HepG2 (cell line): Measurements from ENCODE around the gene CLIC3. TPM values are rescaled to one million over a fixed set of nuclear protein-coding genes. Genes with fewer than 3 reads are reported as not detected.
A peak's percentile ranks its signal among the peaks of the same experiment; 100 is the strongest.

Experiments used
- ATAC-seq: fragments of 200-7000 bp; cut with Tn5 transposase; 3 replicates; pipeline ENCODE4 v1.9.1; 2020; ENCODE audit warnings: mild to moderate bottlenecking, moderate library complexity
- BruUV-seq: library from RNA; stranded (reverse); fragments of 400-500 nt; replicated peaks from 2 replicates; lab custom pipeline; 2021; lab: Mats Ljungman, UMichigan
- CTCF ChIA-PET: fragments of 300-600 bp; formaldehyde crosslinking; extraction: SDS; loops from one replicate; lab custom pipeline; 2021; ENCODE audit warnings: low total read pairs, inconsistent platforms, low intra/inter-chr PET ratio; lab: Yijun Ruan, JAX
- POLR2A ChIA-PET: fragments of 350-600 bp; sonication (Branson Sonifier 250); formaldehyde crosslinking; loops from one replicate; lab custom pipeline; 2020; ENCODE audit warnings: antibody characterized with exemption, inconsistent platforms; lab: Yijun Ruan, JAX
- DNase-seq: peaks from one replicate; pipeline ENCODE4 v3.0.0-alpha.2; 2015; ENCODE audit warnings: low spot score
- FAIRE-seq: peaks from 3 replicates; lab custom pipeline; 2011; peaks lifted over from hg19 to GRCh38; lab: Jason Lieb, UNC
- H2AFZ ChIP-seq: one replicate; pipeline ENCODE4 v1.6.1; 2011; ENCODE audit warnings: low read length, inconsistent platforms
- H3K27ac ChIP-seq: fragments of 300-600 bp; 3 replicates; pipeline ENCODE4 v1.8.0; 2011; ENCODE audit warnings: mixed run types, mild to moderate bottlenecking, mixed read lengths, low read length, inconsistent platforms; ENCODE audit not compliant: insufficient read depth; ENCODE audit errors: extremely low read length
- H3K27me3 ChIP-seq, 2 experiments: fragments of 200-600 bp in 1 of 2; 2 replicates in 1 of 2; 3 replicates in 1 of 2; pipeline versions ENCODE4 v1.6.0 to v1.8.0; 2011; ENCODE audit warnings: low read length in 2 of 2, mild to moderate bottlenecking in 2 of 2, moderate library complexity in 2 of 2, inconsistent platforms in 1 of 2; ENCODE audit not compliant: insufficient read depth in 2 of 2, control insufficient read depth in 1 of 2
- H3K36me3 ChIP-seq, 2 experiments: fragments of 200-600 bp in 1 of 2; replicated peaks in 1 of 2; 2 replicates in 1 of 2; 3 replicates in 1 of 2; pipeline versions ENCODE4 v1.5.1 to v1.8.0; 2011; ENCODE audit warnings: low read length in 2 of 2, inconsistent platforms in 1 of 2; ENCODE audit not compliant: insufficient read depth in 2 of 2, control insufficient read depth in 1 of 2
- H3K4me1 ChIP-seq: 2 replicates; pipeline ENCODE4 v1.5.1; 2012; ENCODE audit warnings: low read length, inconsistent platforms; ENCODE audit not compliant: insufficient read depth
- H3K4me2 ChIP-seq: 2 replicates; pipeline ENCODE4 v1.6.0; 2011; ENCODE audit warnings: low read depth, low read length, inconsistent platforms
- H3K4me3 ChIP-seq, 3 experiments: fragments of 200-600 bp in 1 of 3; sonication (generic), shearing (Covaris generic) in 1 of 3; replicated peaks in 1 of 3; 2 replicates each; pipeline ENCODE4 v1.5.1; 2011 to 2016; ENCODE audit warnings: low read length in 3 of 3, inconsistent platforms in 2 of 3, low read depth in 2 of 3, mild to moderate bottlenecking in 2 of 3, control low read depth in 1 of 3, mixed read lengths in 1 of 3; ENCODE audit not compliant: insufficient read depth in 1 of 3
- H3K79me2 ChIP-seq: one replicate; pipeline ENCODE4 v1.6.1; 2011; ENCODE audit warnings: low read length, inconsistent platforms; ENCODE audit not compliant: insufficient read depth
- H3K9ac ChIP-seq: 2 replicates; pipeline ENCODE4 v1.6.0; 2011; ENCODE audit warnings: mild to moderate bottlenecking, low read depth, low read length, inconsistent platforms; ENCODE audit not compliant: insufficient read depth
- H3K9me3 ChIP-seq: 2 replicates; pipeline ENCODE4 v1.5.1; 2012; ENCODE audit warnings: mild to moderate bottlenecking, low read length
- H4K20me1 ChIP-seq: 2 replicates; pipeline ENCODE4 v1.6.0; 2011; ENCODE audit warnings: inconsistent platforms, mild to moderate bottlenecking, low read length, moderate library complexity; ENCODE audit not compliant: insufficient read depth
- ELF4 ChIP-seq: sonication (generic); formaldehyde crosslinking; IDR thresholded peaks from 2 replicates; pipeline ENCODE4 v1.5.0; 2020; ENCODE audit warnings: missing genetic modification reagents, mild to moderate bottlenecking, moderate library complexity, borderline replicate concordance
- KDM5B ChIP-seq: sonication (generic); formaldehyde crosslinking; IDR thresholded peaks from 2 replicates; pipeline ENCODE4 v1.4.0; 2020; ENCODE audit warnings: missing genetic modification reagents, mild to moderate bottlenecking, borderline replicate concordance
- PAXIP1 ChIP-seq: sonication (generic); formaldehyde crosslinking; conservative IDR thresholded peaks from 2 replicates; pipeline ENCODE4 v1.4.0; 2020; ENCODE audit warnings: mild to moderate bottlenecking, missing genetic modification reagents, moderate library complexity
- ZNF3 ChIP-seq: IDR thresholded peaks from 2 replicates; pipeline ENCODE4 v1.7.0; 2017; ENCODE audit warnings: inconsistent platforms
- ZNF672 ChIP-seq: sonication (generic); formaldehyde crosslinking; IDR thresholded peaks from 2 replicates; pipeline ENCODE4 v1.8.1; 2022; ENCODE audit warnings: missing genetic modification reagents
- ZNF839 ChIP-seq: sonication (generic); formaldehyde crosslinking; IDR thresholded peaks from 2 replicates; pipeline ENCODE4 v1.4.0; 2020; ENCODE audit warnings: missing genetic modification reagents, mild to moderate bottlenecking, borderline replicate concordance
- ZNF883 ChIP-seq: sonication (generic); formaldehyde crosslinking; IDR thresholded peaks from 2 replicates; pipeline ENCODE4 v1.5.1; 2020; ENCODE audit warnings: mild to moderate bottlenecking, missing genetic modification reagents; ENCODE audit errors: not compliant biosample characterization
- WGBS: methylation state at CpG from one replicate; pipeline ENCODE4 v1.1.6; 2017; ENCODE audit warnings: low lambda C conversion rate; 5-methylcytosine and 5-hydroxymethylcytosine counted together
- in situ Hi-C: cut with HindIII; loops from 2 replicates; pipeline ENCODE4 v1.10.0; 2017; ENCODE audit warnings: low pct_unique_long_range_greater_than_20kb; ENCODE audit not compliant: extremely low pct_ligation_motif_present
- intact Hi-C: fragments of 100-400 bp; cut with micrococcal nuclease; formaldehyde crosslinking; loops from one replicate; pipeline ENCODE4 v1.10.0; 2022; ENCODE audit not compliant: unreplicated experiment
- polyA plus RNA-seq, 8 experiments: library from polyadenylated mRNA; depleted of rRNA in 3 of 8; stranded (reverse) in 7 of 8; unstranded in 1 of 8; fragments of >200 nt; fragmentation: Illumina TruSeq in 4 of 8; extraction: Trizol in 4 of 8; gene quantifications; 2 replicates each; pipeline versions ENCODE4 v1.2.1 to v1.2.3, GENCODE V29; 2011 to 2016; ENCODE audit warnings: low read depth in 4 of 8, missing spikeins in 1 of 8, mixed read lengths in 1 of 8; ENCODE audit not compliant: insufficient read depth in 1 of 8
- total RNA-seq, 5 experiments: library from RNA; depleted of rRNA; stranded (reverse); fragments of >200 nt; fragmentation: Illumina TruSeq; extraction: Trizol; gene quantifications; 2 replicates each; pipeline ENCODE4 v1.2.3, GENCODE V29; 2016; ENCODE audit warnings: low read depth in 1 of 5
- TF ChIP-seq, protein P1 (sequence below): sonication (generic); formaldehyde crosslinking; IDR thresholded peaks from 2 replicates; pipeline ENCODE4 v1.4.0; 2020; ENCODE audit warnings: missing genetic modification reagents, borderline replicate concordance
- TF ChIP-seq, protein P2 (sequence below): sonication (generic); formaldehyde crosslinking; IDR thresholded peaks from 2 replicates; pipeline ENCODE4 v1.5.0; 2020; ENCODE audit warnings: mild to moderate bottlenecking, missing genetic modification reagents, moderate library complexity

CLIC3 gene
- total and polyA plus RNA-seq, 2 of the 13 experiments (the other 11 are each of a cell fraction or from before 2014, with no cell fraction given), result 0.51 to 1.5 TPM

DNA sequence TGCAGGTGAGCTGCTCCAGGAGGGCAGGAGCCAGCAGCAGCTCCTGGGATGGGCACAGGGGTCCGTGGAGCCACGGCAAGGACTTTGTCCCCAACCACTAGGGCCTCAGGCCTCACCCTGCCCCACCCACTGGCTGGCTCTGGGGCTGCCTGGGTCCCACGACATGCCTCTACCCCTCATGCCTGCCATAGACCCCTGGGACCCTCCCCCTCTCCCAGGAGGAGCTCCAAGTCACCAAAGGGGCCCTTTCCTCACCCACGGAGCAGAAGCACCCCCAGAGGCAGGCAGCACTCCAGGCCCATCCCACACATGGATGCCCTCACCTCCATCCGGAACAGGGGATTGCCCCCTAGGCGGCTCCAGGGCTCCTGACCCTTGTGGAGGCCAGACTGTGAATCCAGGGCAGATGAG, 25.2 kb upstream of the CLIC3 start:
- Histone ChIP-seq H3K36me3 (no peaks in the 10 kb centered on the region), H3K27me3 (no peaks in the 10 kb centered on the region), H3K9ac (no peak overlapping the region), H3K27ac (peak overlapping the region; percentile 33), H3K4me2 (0 out of 2 replicates have a peak overlapping the region, but pooled peaks have one; percentile 29), H3K79me2 (no peaks in the 10 kb centered on the region), H2AFZ (no peak overlapping the region), H3K4me1 (peaks cover 50% of the 10 kb centered on the region), H4K20me1 (no peaks in the 10 kb centered on the region), H3K4me3 (no peak overlapping the region), H3K9me3 (no peaks in the 10 kb centered on the region)
- POLR2A ChIA-PET, result interaction anchor here (0.6 to 1.7 kb wide), 7 partner anchors 20 to 222 kb away, joined by 3 to 6 read pairs (median 5); partner anchors contain the start of genes CLIC3 and PAXX
- in situ Hi-C loops (no loop called here), intact Hi-C loops (no loop called here)
- CTCF ChIA-PET, result no interaction called here
- TF ChIP-seq ZNF672 (CRISPR knock-in tag) (0 out of 2 replicates have a peak, but pooled peaks have one; percentile 46), PAXIP1 (0 out of 2 replicates have a peak, but pooled peaks have one; percentile 6), ZNF883 (CRISPR knock-in tag) (peak; percentile 49), ELF4 (CRISPR knock-in tag) (no peak), ZNF3 (CRISPR knock-in tag) (no peak), ZNF839 (CRISPR knock-in tag) (0 out of 2 replicates have a peak, but pooled peaks have one; percentile 31), KDM5B (CRISPR knock-in tag) (0 out of 2 replicates have a peak, but pooled peaks have one; percentile 28)
- TF ChIP-seq, protein P1, sequence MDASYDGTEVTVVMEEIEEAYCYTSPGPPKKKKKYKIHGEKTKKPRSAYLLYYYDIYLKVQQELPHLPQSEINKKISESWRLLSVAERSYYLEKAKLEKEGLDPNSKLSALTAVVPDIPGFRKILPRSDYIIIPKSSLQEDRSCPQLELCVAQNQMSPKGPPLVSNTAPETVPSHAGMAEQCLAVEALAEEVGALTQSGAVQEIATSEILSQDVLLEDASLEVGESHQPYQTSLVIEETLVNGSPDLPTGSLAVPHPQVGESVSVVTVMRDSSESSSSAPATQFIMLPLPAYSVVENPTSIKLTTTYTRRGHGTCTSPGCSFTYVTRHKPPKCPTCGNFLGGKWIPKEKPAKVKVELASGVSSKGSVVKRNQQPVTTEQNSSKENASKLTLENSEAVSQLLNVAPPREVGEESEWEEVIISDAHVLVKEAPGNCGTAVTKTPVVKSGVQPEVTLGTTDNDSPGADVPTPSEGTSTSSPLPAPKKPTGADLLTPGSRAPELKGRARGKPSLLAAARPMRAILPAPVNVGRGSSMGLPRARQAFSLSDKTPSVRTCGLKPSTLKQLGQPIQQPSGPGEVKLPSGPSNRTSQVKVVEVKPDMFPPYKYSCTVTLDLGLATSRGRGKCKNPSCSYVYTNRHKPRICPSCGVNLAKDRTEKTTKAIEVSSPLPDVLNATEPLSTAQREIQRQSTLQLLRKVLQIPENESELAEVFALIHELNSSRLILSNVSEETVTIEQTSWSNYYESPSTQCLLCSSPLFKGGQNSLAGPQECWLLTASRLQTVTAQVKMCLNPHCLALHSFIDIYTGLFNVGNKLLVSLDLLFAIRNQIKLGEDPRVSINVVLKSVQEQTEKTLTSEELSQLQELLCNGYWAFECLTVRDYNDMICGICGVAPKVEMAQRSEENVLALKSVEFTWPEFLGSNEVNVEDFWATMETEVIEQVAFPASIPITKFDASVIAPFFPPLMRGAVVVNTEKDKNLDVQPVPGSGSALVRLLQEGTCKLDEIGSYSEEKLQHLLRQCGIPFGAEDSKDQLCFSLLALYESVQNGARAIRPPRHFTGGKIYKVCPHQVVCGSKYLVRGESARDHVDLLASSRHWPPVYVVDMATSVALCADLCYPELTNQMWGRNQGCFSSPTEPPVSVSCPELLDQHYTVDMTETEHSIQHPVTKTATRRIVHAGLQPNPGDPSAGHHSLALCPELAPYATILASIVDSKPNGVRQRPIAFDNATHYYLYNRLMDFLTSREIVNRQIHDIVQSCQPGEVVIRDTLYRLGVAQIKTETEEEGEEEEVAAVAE (CRISPR knock-in tag), result no peak
- TF ChIP-seq, protein P2, sequence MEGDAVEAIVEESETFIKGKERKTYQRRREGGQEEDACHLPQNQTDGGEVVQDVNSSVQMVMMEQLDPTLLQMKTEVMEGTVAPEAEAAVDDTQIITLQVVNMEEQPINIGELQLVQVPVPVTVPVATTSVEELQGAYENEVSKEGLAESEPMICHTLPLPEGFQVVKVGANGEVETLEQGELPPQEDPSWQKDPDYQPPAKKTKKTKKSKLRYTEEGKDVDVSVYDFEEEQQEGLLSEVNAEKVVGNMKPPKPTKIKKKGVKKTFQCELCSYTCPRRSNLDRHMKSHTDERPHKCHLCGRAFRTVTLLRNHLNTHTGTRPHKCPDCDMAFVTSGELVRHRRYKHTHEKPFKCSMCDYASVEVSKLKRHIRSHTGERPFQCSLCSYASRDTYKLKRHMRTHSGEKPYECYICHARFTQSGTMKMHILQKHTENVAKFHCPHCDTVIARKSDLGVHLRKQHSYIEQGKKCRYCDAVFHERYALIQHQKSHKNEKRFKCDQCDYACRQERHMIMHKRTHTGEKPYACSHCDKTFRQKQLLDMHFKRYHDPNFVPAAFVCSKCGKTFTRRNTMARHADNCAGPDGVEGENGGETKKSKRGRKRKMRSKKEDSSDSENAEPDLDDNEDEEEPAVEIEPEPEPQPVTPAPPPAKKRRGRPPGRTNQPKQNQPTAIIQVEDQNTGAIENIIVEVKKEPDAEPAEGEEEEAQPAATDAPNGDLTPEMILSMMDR (CRISPR knock-in tag), result 0 out of 2 replicates have a peak, but pooled peaks have one; percentile 17
- WGBS, result 55% methylated on average over 2 of the region's 6 CpGs
- BruUV-seq, result no TSS peak
- peak; percentile 51 for DNase-seq
- no peak for FAIRE-seq
- ATAC-seq, result peak; percentile 54
